ENCODE data around the gene COL20A1. TPM values are rescaled to one million over a fixed set of nuclear protein-coding genes. Genes with fewer than 3 reads are reported as not detected.

The COL20A1 gene
- total RNA-seq, 1 donor from 2014 or later = not detected

DNA sequence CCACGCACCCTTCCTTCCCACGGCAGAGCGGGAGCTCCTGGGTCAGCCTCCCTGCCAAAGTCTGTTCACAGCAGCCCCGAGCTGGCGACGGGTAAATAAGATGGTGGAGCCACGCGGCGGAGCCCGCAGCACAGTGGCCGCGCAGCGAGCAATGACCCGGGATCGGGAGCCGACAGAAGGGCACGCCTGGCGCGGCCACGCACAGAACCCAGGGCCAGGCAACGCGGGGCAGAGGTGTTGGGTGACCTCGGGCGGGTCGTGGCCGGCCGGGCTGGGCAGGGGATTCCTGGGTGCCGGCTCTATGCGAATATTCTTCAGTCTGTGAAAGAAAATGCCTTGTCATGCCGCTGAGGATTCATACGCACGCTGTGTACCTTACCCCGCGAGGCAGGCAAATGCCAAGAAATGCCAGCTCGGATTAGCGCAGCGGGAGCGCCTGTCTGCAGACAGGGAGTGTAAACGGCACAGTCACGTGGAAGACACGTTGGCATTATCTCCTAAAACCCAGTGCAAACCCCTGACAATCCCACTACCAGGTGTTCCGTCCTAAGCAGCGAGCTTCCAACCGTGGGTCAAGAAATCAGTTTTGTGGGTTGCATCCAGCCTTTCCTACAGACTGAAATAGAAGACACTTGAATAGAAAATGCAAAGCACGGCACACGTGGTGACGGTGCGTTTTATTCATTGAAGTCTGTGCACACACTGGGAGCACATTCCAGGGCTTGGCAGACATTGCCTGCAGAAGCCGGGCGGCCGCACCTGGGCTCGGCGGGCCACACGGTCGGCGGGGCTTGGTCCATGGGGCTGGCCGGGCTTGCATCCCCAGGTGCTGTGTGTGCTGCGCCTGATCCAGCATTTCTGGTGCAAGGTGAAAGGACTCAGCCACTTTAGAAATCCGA is 49.8 kb downstream of the COL20A1 start:
- POLR2A ChIA-PET = no interaction called here
- DNase-seq = no peak

DNA sequence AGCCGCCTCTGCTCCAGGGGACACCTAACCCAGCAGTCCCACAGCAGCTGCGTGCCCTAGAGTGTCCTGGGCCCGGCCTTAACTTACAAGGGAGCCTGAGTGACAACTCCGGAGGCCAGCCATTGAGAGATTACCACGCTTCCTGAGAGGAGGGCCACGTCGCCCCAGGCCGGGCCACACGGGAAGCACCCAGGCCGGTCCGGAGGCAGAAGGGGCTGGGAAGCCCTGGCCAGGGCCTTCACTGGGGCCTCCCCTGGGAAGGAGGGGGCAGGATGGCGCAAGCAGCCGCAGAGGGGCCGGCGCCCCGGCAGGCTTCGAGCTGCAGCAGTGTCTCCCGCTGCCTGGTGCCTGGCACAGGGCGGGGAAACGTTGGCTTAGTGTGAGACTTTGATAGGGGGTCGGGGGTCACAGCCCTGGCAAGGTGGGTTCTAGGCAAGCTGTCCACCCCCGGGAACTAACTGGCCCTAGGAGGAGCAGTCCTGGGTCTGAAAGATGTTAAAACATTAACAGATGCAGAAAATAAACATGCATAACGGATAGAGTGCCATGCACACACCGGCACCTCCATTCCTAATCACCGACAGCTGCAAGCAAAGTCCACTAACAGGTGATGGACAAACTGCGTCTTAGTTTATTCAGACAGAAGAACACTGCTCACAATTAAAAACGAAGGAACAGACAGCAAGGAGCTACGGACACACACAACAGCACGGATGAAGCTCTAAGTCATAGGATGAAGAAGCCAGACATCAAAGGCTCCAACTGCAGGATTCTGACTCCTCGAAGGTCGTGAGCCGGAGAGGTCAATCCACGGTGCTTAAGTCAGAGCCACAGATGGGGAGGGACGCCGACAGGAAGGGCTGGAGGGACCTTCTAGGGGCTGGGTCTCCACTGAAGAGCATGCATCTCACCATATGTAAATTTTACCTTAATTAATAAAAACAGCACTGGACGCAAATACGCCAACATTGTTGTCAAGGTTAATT is 50.8 kb downstream of the COL20A1 start:
- no peak for DNase-seq
- no peaks in the 10 kb centered on the region for H3K36me3 Mint-ChIP-seq (ENCODE audit: low read depth)
- CTCF ChIA-PET = no interaction called here
- H3K4me1 Mint-ChIP-seq = no peaks in the 10 kb centered on the region
- peaks cover 4% of the 10 kb centered on the region for H3K9me3 Mint-ChIP-seq
- intact Hi-C loops (cut with micrococcal nuclease) = no loop called here
- no peak for ATAC-seq (ENCODE audit: low read depth)
- H3K27ac Mint-ChIP-seq = no peak overlapping the region
- POLR2A ChIA-PET = no interaction called here
- no peak overlapping the region for H3K4me3 Mint-ChIP-seq
- TF ChIP-seq, protein P1, sequence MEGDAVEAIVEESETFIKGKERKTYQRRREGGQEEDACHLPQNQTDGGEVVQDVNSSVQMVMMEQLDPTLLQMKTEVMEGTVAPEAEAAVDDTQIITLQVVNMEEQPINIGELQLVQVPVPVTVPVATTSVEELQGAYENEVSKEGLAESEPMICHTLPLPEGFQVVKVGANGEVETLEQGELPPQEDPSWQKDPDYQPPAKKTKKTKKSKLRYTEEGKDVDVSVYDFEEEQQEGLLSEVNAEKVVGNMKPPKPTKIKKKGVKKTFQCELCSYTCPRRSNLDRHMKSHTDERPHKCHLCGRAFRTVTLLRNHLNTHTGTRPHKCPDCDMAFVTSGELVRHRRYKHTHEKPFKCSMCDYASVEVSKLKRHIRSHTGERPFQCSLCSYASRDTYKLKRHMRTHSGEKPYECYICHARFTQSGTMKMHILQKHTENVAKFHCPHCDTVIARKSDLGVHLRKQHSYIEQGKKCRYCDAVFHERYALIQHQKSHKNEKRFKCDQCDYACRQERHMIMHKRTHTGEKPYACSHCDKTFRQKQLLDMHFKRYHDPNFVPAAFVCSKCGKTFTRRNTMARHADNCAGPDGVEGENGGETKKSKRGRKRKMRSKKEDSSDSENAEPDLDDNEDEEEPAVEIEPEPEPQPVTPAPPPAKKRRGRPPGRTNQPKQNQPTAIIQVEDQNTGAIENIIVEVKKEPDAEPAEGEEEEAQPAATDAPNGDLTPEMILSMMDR (IDR thresholded peaks at IDR 0.05) = no peak
- H3K27me3 Mint-ChIP-seq = peaks cover 2% of the 10 kb centered on the region

More for the DNA sequence above, 49.8 kb downstream of the COL20A1 start:
- CTCF ChIA-PET = no interaction called here
- Mint-ChIP-seq H3K4me1 (no peaks in the 10 kb centered on the region), H3K4me3 (no peak overlapping the region), H3K27me3 (peaks cover 5% of the 10 kb centered on the region), H3K36me3 (ENCODE audit: low read depth) (no peaks in the 10 kb centered on the region), H3K9me3 (peaks cover 4% of the 10 kb centered on the region), H3K27ac (no peak overlapping the region)
- intact Hi-C loops (cut with micrococcal nuclease) = no loop called here
- no peak for ATAC-seq (ENCODE audit: low read depth)
- TF ChIP-seq, protein P1 (IDR thresholded peaks at IDR 0.05) = no peak

DNA sequence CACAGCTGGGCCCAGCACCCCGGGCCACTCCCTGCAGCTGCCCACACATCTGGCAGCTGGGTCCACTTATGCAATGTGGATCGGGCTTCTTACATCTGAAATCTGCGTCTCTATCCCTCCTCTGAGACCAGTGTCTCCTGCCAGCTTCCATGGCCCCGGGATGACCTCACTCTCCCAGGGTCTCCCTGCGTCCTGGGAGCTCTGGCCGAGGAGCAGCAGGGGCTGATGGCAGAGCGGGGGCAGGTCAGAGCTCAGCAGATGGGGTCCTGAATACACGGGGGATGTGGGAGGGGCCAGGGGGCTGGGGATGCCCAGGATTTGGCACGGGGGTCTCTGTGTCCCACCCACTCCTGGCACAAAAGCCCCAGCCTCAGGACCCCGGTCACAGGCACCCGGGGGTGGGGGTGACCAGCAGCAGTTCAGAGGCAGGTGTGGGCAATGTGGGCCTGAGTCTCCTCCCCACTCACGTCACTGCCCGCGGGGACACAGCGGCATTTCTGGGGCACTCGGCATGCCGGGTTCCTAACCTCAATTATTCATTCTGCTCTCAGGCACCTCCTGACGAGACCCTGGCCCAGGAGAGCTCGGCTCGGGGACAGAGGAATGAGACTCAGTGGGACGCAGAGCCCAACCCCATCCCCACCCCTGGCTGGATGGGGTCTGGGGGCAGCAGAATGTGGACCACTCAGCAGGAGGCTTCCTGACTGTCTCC is 51.8 kb downstream of the COL20A1 start:
- Mint-ChIP-seq H3K4me1 (no peaks in the 10 kb centered on the region), H3K4me3 (no peak overlapping the region), H3K27me3 (peaks cover 2% of the 10 kb centered on the region), H3K9me3 (peaks cover under 1% of the 10 kb centered on the region), H3K27ac (no peak overlapping the region), H3K36me3 (ENCODE audit: low read depth) (no peaks in the 10 kb centered on the region)
- DNase-seq = no peak
- no peak for ATAC-seq (ENCODE audit: low read depth)
- TF ChIP-seq, protein P1 (IDR thresholded peaks at IDR 0.05) = no peak
- intact Hi-C loops (cut with micrococcal nuclease) = no loop called here
- CTCF ChIA-PET = no interaction called here
- POLR2A ChIA-PET = no interaction called here

- intact Hi-C loops (cut with micrococcal nuclease) = no loop called here
- peaks cover 2% of the 10 kb centered on the region for H3K27me3 Mint-ChIP-seq
- POLR2A ChIA-PET = no interaction called here
- H3K4me1 Mint-ChIP-seq = no peaks in the 10 kb centered on the region
- TF ChIP-seq, protein P1 (IDR thresholded peaks at IDR 0.05) = no peak
- H3K27ac Mint-ChIP-seq = no peak overlapping the region
- CTCF ChIA-PET = no interaction called here
- ATAC-seq (ENCODE audit: low read depth) (no peak), DNase-seq (no peak)
- H3K4me3 Mint-ChIP-seq = no peak overlapping the region
- no peaks in the 10 kb centered on the region for H3K36me3 Mint-ChIP-seq (ENCODE audit: low read depth)
- peaks cover 4% of the 10 kb centered on the region for H3K9me3 Mint-ChIP-seq
These were observed 52.5 kb downstream of the COL20A1 start for GRCh38 chr20:63345328-63346100.
